Stimulated activated CD8-positive, alpha-beta memory T cell treated with anti-CD3 and anti-CD28 coated beads, Interleukin-15, amount 100 ng/mL, for 4 hours (primary cell): ENCODE data around the gene TPCN2.
"Not testable (repeated sequence)": the region's sequence is repeated elsewhere in the genome, so short reads cannot be mapped to it uniquely, and the experiment has no call there.

Experiments
- DNase-seq, 2 donors: peaks; one replicate each; pipeline ENCODE4 v3.0.0-alpha.2; 2020; ENCODE audit warnings: low read depth in 2 of 2

TPCN2 gene

DNA sequence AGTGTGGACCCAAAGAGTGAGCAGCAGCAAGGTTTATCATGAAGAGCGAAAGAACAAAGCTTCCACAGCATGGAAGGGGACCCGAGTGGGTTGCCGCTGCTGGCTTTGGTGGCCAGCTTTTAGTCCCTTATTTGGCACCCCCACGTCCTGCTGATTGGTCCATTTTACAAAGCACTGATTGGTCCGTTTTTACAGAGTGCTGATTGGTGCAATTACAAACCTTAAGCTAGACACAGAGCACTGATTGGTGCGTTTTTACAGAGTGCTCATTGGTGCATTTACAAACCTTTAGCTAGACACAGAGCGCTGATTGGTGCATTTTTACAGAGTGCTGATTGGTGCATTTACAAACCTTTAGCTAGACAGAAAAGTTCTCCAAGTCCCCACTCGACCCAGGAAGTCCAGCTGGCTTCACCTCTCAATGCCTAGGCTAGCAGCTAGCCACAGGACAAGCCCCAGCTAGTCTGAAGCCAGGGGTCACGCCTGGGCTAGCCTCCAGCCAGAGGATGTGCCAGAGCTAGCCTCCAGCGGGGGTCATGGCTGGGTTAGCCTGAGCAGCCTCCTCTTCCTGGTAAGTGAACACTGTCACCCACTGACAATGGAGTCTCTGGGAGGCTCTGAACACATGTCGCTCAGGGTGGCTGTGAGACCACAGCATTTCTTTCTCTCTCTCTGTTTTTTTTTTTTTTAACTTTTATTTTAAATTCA, 100.8 kb downstream of the TPCN2 start:
- DNase-seq = not testable (repeated sequence)

DNA sequence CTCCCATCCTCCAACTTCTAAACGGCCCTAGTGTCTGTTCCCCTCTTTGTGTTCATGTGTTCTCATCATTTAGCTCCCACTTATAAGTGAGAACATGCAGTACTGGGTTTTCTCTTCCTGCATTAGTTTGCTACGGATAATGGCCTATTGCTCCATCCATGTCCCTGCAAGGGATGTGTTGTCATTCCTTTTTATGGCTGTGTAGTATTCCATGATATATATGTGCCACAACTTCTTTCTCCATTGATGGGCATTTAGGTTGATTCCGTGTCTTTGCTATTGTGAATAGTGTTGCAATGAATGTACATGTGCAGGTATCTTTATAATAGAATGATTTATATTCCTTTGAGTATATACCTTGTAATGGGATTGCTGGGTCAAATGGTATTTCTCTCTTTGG, 101.4 kb downstream of the TPCN2 start:
- DNase-seq = no peak

GRCh38 chr11:69151836-69152235, 103.1 kb downstream of the TPCN2 start:
- no peak for DNase-seq

DNA sequence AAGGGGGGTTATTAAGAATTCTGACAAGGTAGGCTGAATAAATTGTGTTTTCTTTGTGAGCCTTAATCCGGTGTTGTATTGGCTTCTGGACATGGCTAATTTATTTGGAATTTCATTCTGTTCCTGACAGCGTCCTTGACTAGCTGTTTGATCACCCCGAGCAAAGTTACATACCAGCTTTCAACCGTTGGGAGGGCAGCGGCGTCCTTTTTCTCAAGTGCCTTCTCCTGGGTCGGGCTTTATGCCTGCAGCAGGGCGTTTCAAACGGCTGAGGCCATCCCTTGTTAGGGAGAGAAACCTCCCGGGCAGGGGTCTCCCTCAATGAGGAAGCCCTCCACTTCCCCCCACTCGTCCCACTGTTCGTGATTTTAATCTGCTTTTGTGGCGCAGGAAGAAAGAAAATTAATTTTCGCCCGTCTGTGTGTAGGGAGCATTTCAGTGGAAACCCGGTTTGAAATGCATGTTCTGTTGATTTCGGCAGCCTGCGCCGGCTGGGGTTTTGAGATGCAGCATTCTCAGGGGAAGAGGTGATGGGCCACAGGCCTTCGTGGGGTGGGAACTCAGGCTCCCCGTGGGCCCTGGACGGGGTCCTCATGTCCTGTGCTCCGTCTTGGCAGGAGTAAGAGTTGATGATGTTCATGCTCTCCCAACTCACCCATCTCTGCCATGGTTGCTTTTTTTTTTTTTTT, 104.1 kb downstream of the TPCN2 start:
- no peak for DNase-seq

GRCh38 chr11:69153661-69154060, 104.9 kb downstream of the TPCN2 start:
- no peak for DNase-seq

DNA sequence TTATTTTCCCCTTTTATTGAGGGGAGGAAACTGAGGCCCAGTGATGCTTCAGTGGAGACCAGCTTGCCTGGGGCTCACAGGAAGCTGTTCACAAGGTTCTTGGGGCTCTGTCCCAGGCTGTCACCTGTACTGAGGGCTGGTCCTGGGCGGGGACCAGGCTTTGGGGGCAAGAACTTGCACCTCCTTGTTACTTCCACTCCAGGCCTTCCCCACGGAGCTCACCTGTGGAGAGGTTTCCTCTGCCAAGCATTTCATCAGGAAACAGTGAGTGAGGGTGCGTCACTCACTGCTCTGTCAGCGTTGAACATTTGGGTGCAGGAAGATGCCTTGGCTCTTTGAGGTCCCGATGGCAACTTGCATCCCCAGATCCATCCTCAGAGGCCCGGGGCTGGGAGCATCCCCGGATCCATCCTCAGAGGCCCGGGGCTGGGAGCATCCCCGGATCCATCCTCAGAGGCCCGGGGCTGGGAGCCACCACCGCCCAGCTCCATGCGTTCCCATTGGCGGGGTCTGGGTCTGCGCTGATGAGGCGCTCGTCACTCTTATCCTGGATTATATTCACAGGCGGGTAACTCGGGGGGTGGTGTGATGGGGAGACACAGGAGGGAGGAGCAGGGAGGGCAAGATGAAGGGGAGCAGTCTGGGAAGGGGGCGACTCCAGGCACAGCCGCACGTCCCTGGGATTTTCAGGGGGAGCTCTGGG, 105.6 kb downstream of the TPCN2 start:
- DNase-seq = no peak

DNA sequence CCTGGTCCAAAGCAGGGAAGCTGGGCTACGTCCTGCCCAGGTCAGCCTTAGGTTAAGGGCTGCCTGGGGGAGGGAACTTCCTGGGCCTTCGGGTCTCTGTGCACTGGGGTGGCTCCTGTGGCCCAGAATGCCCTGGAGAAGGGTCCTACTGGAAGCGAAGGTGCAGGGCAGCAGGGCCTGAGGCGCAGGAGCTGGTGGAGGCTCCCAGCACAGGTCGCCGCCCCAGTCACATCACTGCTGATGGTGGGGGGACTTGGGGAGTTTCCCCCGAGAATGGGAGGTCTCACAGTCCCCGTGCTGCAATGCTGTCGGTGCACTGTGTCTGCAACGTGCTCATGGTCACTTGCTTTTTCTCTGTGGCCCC, 106.2 kb downstream of the TPCN2 start:
- DNase-seq = no peak

GRCh38 chr11:69155302-69156234, 106.8 kb downstream of the TPCN2 start, which contains the start of gene SMIM38:
Gene SMIM38 (plus strand): TSS chr11:69155935. CDS start chr11:69157847, 1,912 bp downstream.
- DNase-seq = no peak

GRCh38 chr11:69156235-69156639, 107.5 kb downstream of the TPCN2 start:
- no peak for DNase-seq

GRCh38 chr11:69156673-69157155, 108.0 kb downstream of the TPCN2 start:
- no peak for DNase-seq

- DNase-seq = no peak
Measured at GRCh38 chr11:69157156-69157821, 108.6 kb downstream of the TPCN2 start.

DNA sequence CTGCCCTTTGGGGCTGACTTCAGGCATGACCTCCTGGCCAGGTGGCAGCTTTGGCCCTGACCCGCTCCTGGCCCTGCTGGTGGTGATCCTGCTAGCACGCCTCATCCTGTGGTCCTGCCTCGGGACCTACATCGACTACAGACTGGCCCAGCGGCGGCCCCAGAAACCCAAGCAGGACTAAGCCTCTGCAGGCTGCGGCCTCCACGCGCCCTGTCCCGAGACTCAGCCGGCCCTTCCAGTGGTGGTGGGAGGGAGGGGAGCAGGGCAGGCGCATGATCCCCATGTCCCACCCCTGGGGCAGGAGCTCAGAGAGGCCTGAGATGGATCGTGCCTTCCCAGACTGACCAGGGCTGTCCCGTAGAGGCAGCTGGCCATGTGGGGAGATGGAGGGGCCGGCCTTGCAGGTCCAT, 109.1 kb downstream of the TPCN2 start:
- DNase-seq = no peak

GRCh38 chr11:69158301-69159149, 109.8 kb downstream of the TPCN2 start:
- DNase-seq = no peak

- no peak for DNase-seq
Measured at GRCh38 chr11:69159150-69159852, 110.6 kb downstream of the TPCN2 start.

DNA sequence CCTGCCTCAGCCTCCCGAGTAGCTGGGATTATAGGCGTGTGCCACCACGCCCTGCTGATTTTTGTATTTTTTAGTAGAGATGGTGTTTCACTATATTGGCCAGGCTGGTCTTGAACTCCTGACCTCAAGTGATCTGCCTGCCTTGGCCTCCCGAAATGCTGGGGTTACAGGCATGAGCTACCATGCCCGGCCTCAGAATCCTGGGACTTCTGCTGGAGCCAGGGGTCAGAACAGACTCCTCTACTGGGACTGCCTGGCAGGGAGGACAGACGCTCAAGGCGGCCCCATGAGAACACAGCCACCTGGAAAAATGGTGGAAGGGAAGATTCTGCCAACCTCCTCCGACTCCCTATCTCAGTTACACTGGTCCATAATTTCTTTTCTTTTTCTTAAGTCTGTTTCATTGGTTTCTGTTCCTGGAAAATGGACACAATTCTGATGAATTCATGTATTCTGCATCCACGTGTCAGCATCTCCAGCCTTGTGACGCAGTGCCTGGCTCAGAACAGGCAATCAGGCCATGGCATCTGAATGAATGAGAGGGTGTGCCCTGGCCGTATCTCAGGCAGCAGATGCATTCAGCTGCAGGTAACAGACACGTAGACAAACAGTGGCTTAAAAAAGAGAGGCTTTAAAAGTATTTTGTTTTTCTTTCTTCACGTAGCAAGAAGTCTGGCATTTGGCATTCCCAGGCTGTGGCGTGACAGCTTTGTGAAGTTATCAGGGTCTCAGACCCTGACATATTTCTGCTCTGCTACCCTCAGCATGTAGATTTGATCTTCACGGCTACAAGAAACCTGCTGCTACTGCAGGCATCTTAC, 111.8 kb downstream of the TPCN2 start:
- no peak for DNase-seq

- DNase-seq = no peak
Measured at GRCh38 chr11:69161117-69161407, 112.3 kb downstream of the TPCN2 start.

DNA sequence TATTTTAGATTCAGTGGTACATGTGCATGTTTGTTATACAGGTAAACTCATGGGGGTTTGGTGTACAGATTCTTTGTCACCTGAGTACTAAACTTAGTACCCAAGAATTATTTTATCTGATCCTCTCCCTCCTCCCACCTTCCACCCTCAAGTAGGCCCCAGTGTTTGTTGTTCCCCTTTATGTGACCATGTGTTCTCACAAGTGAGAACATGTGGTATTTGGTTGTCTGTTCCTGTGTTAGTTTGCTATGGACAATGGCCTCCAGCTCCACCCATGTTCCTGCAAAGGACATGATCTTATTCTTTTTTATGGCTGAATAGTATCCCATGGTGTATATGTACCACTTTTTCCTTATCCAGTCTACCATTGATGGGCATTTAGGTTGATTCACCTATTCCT, 113.8 kb downstream of the TPCN2 start:
- DNase-seq = no peak

- DNase-seq = no peak
Measured at GRCh38 chr11:69163842-69164241, 115.1 kb downstream of the TPCN2 start.

GRCh38 chr11:69164824-69165223, 116.1 kb downstream of the TPCN2 start:
- DNase-seq = no peak
